ENCODE results near the gene RAB6B.

- TF ChIP-seq CTCF (IDR thresholded peaks at IDR 0.05; ENCODE audit: low read depth, low read length) (no peak), EZH2phosphoT487 (IDR thresholded peaks at IDR 0.05; ENCODE audit: low read depth) (no peak)
Measured at GRCh38 chr3:133827684-133828083, 68.0 kb downstream of the RAB6B start.

All from OCI-LY3 (cell line).